ENCODE results near the gene TCF4. TPM values are rescaled to one million over a fixed set of nuclear protein-coding genes. Genes with fewer than 3 reads are reported as not detected.

TCF4 gene
- total RNA-seq, 2 experiments from 2014 or later: 0.75 to 1.4 TPM

DNA sequence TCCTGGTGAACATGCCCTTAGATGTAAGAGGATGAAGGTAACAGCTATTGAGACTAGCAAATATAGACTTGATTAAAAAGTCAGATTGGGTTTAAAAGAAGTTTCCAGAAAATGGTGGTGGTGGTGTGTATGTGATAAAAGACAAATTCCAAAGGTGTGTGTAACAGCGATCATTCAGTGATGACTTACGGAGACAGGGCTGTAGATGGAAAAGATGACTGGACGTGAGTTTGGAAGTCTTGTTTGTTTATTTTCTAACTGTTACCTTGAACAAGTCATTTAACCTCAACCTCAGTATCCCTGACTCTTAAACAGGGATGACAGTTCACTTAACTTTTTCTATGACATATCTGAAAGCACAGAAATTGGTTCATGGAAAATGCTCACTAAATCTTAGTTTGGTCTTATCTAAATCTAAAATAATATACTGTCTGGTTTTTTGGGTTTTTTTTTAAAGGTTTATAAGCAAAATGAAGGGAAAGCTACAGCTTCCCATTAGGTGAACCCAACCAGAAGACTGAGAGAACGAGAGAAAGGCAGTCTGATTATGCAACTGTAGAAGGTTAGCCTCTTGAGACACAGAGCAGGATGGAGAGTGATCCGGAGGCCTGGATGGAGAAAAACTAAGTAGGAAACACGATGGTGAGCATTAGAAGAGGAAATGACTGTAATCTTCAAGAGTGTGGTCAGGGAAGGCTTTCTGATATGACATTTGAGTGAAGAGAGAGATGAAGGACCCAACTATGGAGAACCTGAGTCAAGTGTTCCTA lies 71.9 kb downstream of the TCF4 start:
- no peaks in the 10 kb centered on the region for H3K9me3 Mint-ChIP-seq
- no peak overlapping the region for H3K27ac Mint-ChIP-seq
- no peaks in the 10 kb centered on the region for H3K27me3 Mint-ChIP-seq
- H3K4me3 Mint-ChIP-seq: no peak overlapping the region
- H3K4me1 Mint-ChIP-seq: no peaks in the 10 kb centered on the region
- DNase-seq: no peak
- POLR2A ChIA-PET: no interaction called here
- no peaks in the 10 kb centered on the region for H3K36me3 Mint-ChIP-seq
- no peak for ATAC-seq (ENCODE audit: low read depth)

DNA sequence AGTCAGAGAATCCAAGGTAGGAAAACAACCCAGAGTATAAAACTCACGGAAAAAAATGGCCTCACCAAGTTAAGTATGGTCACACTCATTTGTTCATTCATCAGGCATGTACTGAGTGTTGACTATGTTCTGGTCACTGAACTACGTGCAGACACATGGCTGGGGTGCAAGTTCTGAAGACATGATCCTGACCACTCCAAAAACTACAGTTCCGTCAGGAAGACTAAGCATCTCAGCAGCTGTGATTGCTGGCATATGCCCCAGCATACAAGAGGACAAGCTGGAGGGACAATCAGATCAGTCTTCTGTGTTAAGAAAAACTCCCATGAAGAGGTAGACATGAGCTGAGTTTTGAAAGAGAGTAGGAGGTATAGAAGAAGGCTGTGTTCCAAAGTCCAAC lies 72.8 kb downstream of the TCF4 start:
- Mint-ChIP-seq H3K4me1 (no peaks in the 10 kb centered on the region), H3K36me3 (no peaks in the 10 kb centered on the region), H3K4me3 (no peak overlapping the region), H3K9me3 (no peaks in the 10 kb centered on the region), H3K27me3 (peaks cover 3% of the 10 kb centered on the region), H3K27ac (no peak overlapping the region)
- POLR2A ChIA-PET: no interaction called here
- DNase-seq (no peak), ATAC-seq (ENCODE audit: low read depth) (no peak)

DNA sequence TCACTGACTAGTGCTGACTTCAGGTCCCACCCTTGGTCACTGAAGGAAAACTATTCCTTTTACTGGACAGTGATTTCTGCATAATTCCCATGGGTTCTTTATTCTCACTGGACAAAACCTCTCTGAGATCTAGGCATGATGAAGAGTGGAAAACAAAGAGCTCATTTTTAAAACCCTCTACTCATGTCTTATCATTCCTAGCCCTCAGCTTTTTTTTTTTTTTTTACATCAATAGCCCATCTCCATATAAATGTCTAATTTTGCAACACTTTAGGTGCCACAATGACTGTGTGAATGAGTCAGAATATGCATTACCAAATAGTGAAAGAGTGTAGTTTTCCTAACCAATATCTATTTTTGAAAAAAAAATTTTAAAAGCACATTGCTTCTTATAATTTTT lies 74.8 kb downstream of the TCF4 start:
- no peak overlapping the region for H3K27ac Mint-ChIP-seq
- no peaks in the 10 kb centered on the region for H3K36me3 Mint-ChIP-seq
- no peaks in the 10 kb centered on the region for H3K4me1 Mint-ChIP-seq
- no peak overlapping the region for H3K4me3 Mint-ChIP-seq
- no peaks in the 10 kb centered on the region for H3K9me3 Mint-ChIP-seq
- ATAC-seq (ENCODE audit: low read depth) (no peak), DNase-seq (no peak)
- peaks cover 3% of the 10 kb centered on the region for H3K27me3 Mint-ChIP-seq
- POLR2A ChIA-PET: no interaction called here

DNA sequence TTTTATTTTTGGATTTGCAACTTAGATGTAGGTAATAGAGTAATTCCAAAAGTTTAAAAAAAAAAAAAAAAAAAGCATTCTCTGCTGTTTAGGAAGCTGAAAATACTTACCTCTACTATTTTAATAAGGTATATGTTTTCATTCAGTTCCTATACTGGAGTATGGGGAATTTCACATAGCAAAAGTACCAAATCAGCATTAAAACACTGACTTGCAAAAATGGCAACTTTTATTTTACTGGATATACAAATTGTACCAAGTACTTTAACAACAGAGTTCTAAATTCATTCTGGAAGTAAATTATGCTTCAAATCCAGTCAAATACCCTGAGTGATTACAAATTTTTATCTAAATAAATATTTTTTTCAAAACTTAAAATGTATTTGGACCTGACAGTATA lies 76.7 kb downstream of the TCF4 start:
- DNase-seq (no peak), ATAC-seq (ENCODE audit: low read depth) (no peak)
- no peaks in the 10 kb centered on the region for H3K4me1 Mint-ChIP-seq
- H3K4me3 Mint-ChIP-seq: no peak overlapping the region
- no peaks in the 10 kb centered on the region for H3K36me3 Mint-ChIP-seq
- no peaks in the 10 kb centered on the region for H3K9me3 Mint-ChIP-seq
- peaks cover 3% of the 10 kb centered on the region for H3K27me3 Mint-ChIP-seq
- POLR2A ChIA-PET: no interaction called here
- H3K27ac Mint-ChIP-seq: no peak overlapping the region

DNA sequence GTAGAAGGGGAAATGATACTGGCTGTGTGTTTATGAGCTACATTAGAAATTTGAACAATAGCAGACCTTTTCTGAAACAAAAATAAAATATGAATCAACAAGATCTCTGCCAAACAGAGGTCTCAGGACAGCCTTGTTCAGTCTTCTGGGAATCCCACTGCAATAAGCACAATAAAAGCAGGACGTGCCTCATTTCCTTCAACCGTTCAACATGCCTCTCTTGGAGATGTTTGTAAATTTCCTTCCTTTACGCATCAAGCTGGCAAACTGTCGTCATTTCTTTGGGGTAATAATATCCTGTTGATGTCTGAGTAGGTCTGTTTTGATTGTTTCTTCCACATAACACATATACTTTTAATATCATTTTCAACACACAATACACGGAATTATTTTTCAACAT lies 77.2 kb downstream of the TCF4 start:
- ATAC-seq (ENCODE audit: low read depth) (no peak), DNase-seq (no peak)
- Mint-ChIP-seq H3K4me1 (no peaks in the 10 kb centered on the region), H3K9me3 (no peaks in the 10 kb centered on the region), H3K4me3 (no peak overlapping the region), H3K36me3 (no peaks in the 10 kb centered on the region), H3K27me3 (peaks cover 3% of the 10 kb centered on the region), H3K27ac (no peak overlapping the region)
- POLR2A ChIA-PET: no interaction called here

DNA sequence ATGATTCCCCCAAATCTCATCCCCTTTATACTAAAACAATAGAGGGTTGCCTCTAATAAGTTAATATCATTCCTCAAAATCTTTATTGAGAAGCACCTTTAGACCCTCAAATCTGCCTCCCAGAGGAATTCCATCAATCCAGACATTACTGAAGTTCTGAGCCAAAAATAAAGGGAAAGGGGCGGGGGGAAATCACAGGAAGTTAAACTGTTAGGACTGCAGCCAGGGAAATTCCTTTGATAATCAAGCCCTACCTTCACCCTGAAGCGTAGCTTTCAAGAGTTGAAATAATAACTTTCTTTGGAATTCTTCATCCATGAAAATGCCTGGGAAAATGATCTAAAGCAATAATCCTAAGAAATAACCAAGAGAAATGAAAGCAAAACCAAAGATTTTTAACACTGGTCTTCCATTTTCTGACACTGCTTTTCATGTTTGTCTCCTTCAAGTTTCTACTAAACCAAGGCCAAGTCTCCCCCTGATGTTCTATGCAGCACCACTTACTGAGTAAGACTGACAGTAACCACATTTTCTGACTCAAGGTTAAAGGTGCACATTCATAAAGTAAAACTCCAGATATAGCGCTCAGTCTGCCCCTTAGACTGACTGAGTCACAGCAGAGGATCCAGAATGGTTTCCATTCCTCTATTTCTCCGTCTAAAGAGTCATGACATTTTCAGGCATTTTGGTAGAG lies 78.2 kb downstream of the TCF4 start:
- POLR2A ChIA-PET: no interaction called here
- no peaks in the 10 kb centered on the region for H3K4me1 Mint-ChIP-seq
- no peak for ATAC-seq (ENCODE audit: low read depth)
- H3K27me3 Mint-ChIP-seq: peaks cover 3% of the 10 kb centered on the region
- no peak overlapping the region for H3K27ac Mint-ChIP-seq
- no peak overlapping the region for H3K4me3 Mint-ChIP-seq
- H3K9me3 Mint-ChIP-seq: no peaks in the 10 kb centered on the region
- H3K36me3 Mint-ChIP-seq: no peaks in the 10 kb centered on the region
- DNase-seq: no peak

DNA sequence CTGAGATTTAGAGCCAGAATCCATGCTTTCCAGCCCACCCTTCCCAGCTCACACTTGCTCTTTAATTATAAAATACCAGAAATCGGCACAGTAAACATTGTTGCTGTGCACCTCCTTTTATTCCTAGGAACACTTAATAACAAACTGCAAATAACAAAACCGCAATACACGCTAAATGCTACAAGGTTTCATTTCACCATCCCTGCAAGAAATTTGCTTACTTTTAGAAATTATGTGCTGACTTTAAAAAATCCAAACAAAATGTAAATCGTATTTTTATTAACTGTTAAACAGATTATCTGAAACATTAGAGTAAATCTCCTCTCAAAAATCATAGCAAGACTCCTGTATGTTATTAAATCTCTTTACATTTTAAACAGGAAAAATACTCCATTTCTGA lies 79.3 kb downstream of the TCF4 start:
- H3K36me3 Mint-ChIP-seq: no peaks in the 10 kb centered on the region
- ATAC-seq (ENCODE audit: low read depth) (no peak), DNase-seq (no peak)
- H3K27me3 Mint-ChIP-seq: peaks cover 3% of the 10 kb centered on the region
- POLR2A ChIA-PET: no interaction called here
- no peaks in the 10 kb centered on the region for H3K9me3 Mint-ChIP-seq
- no peak overlapping the region for H3K4me3 Mint-ChIP-seq
- no peaks in the 10 kb centered on the region for H3K4me1 Mint-ChIP-seq
- H3K27ac Mint-ChIP-seq: no peak overlapping the region

DNA sequence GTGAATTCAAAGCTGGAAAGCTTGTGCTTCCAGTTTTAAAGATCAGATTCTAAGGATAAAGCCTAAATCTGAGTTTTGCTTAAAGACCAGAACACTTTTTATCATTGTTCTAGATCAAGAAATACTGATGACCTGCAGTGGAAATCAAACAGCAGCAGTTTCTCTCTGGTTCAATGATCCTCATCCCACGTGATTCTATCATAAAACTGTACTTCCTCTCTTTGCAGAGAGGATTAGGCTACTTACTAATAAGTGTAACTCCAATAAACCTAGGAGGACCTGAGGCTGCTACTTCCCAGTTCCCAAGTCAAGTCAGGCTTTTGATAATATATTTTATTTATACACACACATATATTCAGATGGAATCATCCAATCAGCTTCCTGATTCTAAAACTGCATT lies 81.9 kb downstream of the TCF4 start:
- DNase-seq: no peak
- H3K27ac Mint-ChIP-seq: no peak overlapping the region
- peaks cover 8% of the 10 kb centered on the region for H3K27me3 Mint-ChIP-seq
- H3K4me3 Mint-ChIP-seq: no peak overlapping the region
- H3K9me3 Mint-ChIP-seq: no peaks in the 10 kb centered on the region
- POLR2A ChIA-PET: no interaction called here
- no peaks in the 10 kb centered on the region for H3K4me1 Mint-ChIP-seq
- no peak for ATAC-seq (ENCODE audit: low read depth)
- no peaks in the 10 kb centered on the region for H3K36me3 Mint-ChIP-seq

DNA sequence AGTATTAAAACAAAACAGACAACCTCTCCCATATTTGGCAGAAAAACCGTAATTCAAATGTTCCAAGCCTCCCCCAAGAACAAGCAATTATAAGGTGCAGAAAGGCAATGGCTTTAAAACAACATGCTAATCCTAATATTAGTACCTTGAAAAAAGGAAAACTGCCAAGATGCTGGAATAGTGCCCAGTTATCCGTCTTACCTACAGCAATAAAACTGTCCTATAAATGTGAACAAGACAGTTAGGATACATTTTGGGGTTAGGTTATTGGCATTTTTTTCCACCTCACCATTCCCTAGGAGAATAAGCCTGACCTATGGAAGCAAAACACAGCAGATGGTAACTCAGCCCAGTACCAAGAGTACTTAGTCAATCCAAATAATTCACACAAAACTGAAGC lies 83.2 kb downstream of the TCF4 start:
- no peak for DNase-seq
- Mint-ChIP-seq H3K27ac (no peak overlapping the region), H3K9me3 (no peaks in the 10 kb centered on the region), H3K4me1 (no peaks in the 10 kb centered on the region), H3K36me3 (no peaks in the 10 kb centered on the region), H3K27me3 (peaks cover 5% of the 10 kb centered on the region), H3K4me3 (no peak overlapping the region)
- ATAC-seq (ENCODE audit: low read depth): no peak
- POLR2A ChIA-PET: no interaction called here

DNA sequence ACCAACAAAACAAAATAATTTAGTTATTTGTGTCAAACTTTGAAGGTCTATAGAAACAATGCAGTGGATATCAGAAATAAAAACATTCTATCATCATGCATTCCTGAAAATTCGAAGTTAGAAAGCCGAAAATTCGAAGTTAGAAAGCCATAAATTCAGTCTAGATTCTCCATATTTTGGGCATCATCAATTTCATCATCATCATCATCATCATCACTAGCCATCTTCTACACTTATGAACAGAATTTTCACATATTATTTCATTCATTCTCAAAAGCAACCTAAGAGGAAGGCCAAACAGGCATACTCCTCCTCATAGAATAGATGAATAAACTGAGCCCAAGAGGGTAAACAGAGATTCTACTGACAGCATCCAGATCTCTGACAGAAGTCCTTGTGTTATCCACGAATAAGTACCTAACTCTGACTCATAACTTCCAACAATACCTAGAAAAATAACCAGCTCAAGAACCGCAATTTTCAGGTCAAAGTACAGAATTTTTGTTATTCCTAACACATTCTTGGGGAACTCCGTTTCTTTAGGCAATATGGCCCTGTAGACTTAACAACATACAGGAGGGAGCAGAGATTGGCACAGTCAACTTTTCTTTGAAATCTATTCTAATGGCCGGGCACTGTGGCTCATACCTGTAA lies 84.7 kb downstream of the TCF4 start:
- POLR2A ChIA-PET: no interaction called here
- Mint-ChIP-seq H3K4me3 (no peak overlapping the region), H3K27ac (no peak overlapping the region), H3K36me3 (no peaks in the 10 kb centered on the region), H3K9me3 (no peaks in the 10 kb centered on the region), H3K27me3 (peaks cover 5% of the 10 kb centered on the region), H3K4me1 (no peaks in the 10 kb centered on the region)
- DNase-seq (no peak), ATAC-seq (ENCODE audit: low read depth) (no peak)

DNA sequence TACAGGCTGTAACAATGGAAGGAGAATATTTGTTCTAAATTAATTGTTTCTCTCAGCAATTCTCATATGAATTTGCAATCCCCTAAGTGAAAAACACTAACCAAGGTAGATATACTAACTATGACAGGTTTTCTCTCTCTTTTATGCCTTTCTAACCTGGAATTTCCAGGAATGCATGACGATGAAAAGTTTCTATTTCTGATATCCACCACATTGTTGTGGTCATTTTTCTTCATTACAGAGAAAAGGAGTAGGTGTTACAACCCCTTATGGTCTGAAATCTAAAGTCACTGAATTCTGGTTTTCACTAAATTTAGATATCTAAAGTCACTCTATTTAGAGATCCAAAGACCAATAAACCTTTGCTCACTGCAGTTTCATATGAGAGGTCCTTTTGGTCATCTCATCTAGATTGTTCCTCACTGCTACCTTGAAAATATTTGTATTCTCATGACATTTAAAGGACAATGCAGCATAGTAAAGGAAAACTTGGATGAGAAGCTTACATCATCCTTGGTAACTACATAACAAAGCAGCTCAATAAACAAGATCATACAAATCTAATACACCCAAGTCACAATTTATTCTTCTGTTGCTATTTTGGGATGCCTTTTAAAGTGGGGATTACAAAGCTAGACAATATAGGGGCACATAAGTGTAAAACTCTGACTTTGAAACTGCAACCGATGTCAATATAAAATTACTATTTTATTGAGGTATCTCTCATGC lies 85.8 kb downstream of the TCF4 start:
- POLR2A ChIA-PET: no interaction called here
- DNase-seq (no peak), ATAC-seq (ENCODE audit: low read depth) (no peak)
- no peak overlapping the region for H3K4me3 Mint-ChIP-seq
- peaks cover 5% of the 10 kb centered on the region for H3K27me3 Mint-ChIP-seq
- H3K36me3 Mint-ChIP-seq: no peaks in the 10 kb centered on the region
- no peaks in the 10 kb centered on the region for H3K4me1 Mint-ChIP-seq
- no peaks in the 10 kb centered on the region for H3K9me3 Mint-ChIP-seq
- H3K27ac Mint-ChIP-seq: no peak overlapping the region

DNA sequence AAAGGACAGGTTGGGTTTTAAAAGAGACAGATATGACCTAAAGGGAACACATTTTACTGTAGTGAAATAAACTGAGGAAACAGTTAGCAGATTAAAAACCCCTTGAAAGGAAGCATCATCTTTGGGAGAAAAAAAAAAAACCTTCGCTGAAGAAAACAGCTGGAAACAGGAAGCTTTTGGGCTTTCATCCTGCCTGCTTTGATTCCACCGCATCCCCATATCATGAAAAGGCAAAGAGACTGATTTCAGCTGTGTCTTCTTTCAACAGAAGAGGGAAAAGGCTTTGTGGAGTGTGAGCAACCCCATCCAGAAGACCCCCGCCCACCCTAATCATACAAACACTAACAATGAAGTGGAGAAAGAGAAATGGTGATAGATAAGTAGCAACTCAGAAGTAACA lies 86.4 kb downstream of the TCF4 start:
- no peak overlapping the region for H3K27ac Mint-ChIP-seq

DNA sequence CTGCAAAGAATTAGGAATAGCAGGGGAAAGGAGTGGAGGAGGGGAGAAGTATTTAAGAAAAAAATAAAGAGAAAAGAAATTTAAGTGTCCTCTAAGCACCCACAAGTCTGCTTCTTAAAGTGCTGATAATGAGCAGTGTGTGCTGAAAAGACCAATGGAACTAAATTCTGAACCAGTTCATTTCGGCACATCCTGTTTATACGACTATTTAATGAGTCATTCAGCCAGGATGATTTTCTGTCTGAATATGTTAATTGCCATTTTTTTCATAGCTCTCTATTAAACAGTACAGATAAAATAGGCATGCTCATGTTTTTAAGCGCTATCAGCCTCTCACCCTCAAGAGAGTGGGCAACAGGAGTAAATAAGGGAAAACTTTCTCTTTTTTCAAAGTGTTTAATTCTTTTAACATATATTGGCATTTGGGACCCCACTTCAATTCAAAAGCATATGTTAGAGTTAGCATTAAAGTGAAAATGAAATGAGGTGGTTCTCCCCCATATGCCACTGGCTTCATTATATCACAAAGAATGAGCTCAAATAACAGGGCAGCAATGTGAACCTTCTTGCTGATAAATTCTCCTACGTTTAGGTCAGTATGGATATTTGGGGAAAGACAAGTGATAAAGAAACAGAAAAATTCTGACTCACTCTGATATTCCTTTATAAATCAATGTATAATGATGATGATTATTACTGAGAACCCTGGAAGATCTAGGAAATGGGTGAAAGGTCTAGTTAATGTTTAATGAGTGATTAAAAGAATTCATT lies 87.5 kb downstream of the TCF4 start:
- Mint-ChIP-seq H3K4me3 (no peak overlapping the region), H3K9me3 (no peaks in the 10 kb centered on the region), H3K4me1 (no peaks in the 10 kb centered on the region), H3K27me3 (peaks cover 9% of the 10 kb centered on the region), H3K36me3 (no peaks in the 10 kb centered on the region), H3K27ac (no peak overlapping the region)
- ATAC-seq (ENCODE audit: low read depth) (no peak), DNase-seq (no peak)
- POLR2A ChIA-PET: no interaction called here

More for the DNA sequence above, 86.4 kb downstream of the TCF4 start:
- ATAC-seq (ENCODE audit: low read depth) (no peak), DNase-seq (no peak)
- peaks cover 5% of the 10 kb centered on the region for H3K27me3 Mint-ChIP-seq
- no peak overlapping the region for H3K4me3 Mint-ChIP-seq
- no peaks in the 10 kb centered on the region for H3K4me1 Mint-ChIP-seq
- no peaks in the 10 kb centered on the region for H3K36me3 Mint-ChIP-seq
- POLR2A ChIA-PET: no interaction called here
- H3K9me3 Mint-ChIP-seq: no peaks in the 10 kb centered on the region

Measured in activated naive CD8-positive, alpha-beta T cell treated with anti-CD3 and anti-CD28 coated beads, Interleukin-2, amount 10 ng/mL, durations not matched to agents 7 days and 5 days (primary cell).